ENCODE results near the gene PCDH9.

- TF ChIP-seq CTCF (IDR thresholded peaks at IDR 0.05) (no peak), POLR2A (IDR thresholded peaks at IDR 0.05) (no peak)
Observed at GRCh38 chr13:66489586-66489985, 740.5 kb downstream of the PCDH9 start.

Measured in heart left ventricle (tissue), 13 donors.